Measurements from ENCODE around the gene RAB11FIP3. TPM values are rescaled to one million over a fixed set of nuclear protein-coding genes. Genes with fewer than 3 reads are reported as not detected.

Gene RAB11FIP3
- total RNA-seq, 1 donor from 2014 or later, result 17.2 TPM

DNA sequence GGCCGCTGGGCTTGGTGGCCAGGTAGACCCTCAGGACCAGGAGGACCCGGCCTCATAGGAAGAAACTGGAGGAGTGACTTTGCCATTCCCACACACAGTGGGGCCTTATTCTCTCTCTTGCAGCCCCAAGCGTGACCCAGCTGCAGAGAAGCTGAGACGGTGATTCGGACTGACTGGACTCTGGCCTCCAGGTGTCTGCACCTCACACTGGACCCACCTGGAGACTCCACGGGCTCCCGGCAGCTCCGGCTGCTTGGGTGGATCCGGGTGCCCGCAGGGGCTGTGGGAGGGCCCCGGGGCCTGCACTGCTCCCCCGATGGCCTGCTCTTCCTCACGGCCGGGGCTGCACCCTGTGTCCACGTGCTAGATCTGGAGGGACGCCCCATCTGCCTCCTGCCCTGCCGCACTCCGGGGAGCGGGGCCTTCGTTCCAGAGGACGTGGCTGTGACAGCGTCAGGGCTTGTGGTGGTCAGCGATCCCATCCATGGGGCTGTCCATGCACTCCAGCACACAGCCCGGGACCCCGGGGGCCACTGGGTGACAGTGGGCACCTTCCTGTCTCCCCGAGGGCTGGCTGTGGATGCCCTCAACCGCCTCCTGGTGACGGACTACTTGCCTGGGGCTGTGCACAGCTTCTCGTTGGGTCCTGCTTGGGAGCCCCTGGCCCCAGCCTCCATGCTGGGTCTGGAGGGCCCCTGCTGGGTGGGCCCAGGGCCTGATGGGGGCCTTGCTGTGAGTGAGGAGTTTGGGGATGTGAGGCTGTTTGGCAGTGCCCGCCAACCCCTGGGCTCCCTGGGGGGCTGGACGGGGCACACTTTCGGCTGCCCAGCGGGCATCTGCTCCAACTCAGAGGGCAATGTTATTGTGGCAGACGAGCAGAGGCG is 142.2 kb downstream of the RAB11FIP3 start:
- DNase-seq, result no peak

DNA sequence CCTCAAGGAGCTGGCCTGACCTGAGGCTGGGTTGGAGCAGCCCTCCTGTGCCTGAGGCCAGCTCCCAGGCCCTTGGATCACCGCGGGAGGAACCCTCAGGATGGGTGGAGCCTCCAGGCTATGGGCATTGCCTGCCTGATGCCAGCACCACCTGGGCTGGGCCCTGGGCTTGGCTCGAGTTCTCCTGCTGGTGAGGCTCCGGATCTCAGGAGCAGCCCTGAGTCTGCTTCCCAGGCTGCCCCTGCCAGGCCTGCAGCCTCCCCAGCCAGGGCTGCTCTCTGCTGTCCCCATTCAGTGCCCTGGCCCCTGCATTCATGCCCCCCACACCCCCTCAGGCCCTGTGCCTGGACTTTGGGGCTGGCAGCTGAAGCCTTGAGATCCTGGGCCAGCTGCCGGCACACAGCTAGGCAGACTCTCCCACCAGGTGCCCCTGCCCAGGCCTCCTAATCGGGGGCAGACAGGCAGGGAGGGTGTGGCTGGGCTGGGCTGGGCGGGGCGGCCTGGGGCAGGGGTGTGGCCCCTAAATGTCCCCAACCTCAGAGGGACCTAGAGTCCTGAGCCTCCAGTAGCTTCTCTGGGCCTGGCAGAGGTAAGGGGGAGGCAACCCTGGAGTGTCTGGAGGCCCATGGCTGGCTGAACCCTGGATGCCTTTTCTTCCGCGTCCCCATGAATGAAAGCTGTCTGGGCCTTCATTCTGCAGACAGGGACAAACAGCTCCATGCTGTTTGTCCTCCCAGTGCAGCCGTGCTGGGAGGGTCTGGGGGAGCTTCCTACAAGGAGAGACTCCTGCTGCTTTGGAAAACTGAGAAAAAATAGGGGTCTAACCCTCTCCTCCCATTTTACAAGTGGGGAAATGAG is 143.2 kb downstream of the RAB11FIP3 start:
- DNase-seq, result no peak

DNA sequence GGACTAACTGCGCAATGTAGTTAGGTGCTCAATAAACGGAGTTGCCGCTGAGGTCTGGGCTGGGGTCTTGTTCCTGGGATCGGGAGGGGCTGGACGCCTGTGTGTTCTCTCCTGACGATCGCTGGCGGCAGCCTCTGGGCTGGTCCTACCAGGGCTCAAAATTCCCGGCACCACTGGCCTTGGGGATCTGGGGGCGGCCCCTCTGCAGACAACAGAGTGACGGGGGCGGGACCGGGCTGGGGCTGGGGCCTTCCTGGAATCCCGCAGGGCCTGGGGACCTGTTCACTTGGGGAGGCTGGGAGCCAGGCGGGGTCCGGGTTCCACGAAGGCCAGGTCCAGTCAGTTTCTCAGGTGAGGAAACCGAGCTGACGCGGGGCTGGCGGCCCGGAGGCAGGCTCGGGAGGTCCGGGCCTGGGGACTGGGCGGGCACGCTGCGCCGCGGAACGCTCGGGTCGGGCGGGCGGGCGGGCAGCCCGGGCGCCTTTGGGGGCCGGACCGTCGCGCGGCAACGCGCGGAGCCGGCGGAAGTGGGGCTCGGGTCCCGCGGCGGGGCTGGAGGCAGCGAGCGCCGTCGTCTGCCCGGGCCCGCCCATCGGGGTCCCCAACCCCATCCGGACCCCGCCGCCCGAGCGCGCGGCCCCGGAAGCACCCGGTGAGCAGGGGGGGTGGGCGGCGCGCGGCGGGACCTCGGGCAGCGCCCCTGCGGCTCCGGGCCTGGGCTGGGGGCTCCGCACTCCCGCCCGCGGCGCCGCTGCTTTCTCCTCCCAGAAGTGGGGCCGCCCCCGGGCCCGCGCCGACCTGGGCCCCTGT is 144.2 kb downstream of the RAB11FIP3 start, which contains the start of gene PIGQ:
Gene PIGQ, plus strand, starts transcription at position 524 of the 810 bp plus-strand sequence. CDS start 4,107 bp downstream, outside the sequence.
- peak; percentile 36 for DNase-seq

Small RNA genes lying within 50 kb of the gene (small RNA-seq; reads per million reads assigned to genes)
- 0.47 reads per million, percentile 58 among the genes with 10 or more reads in this experiment for gene MIR3176 (ENCODE audit: low replicate concordance)
- not detected for gene MIR5587 (ENCODE audit: low replicate concordance)
- not detected for gene RF00019 (ENCODE audit: low replicate concordance)
- gene Z98883.1 (ENCODE audit: low replicate concordance), result not detected

Other genes with a start within 250 kb of the RAB11FIP3 start
- gene HBA1, start 249.0 kb upstream of the RAB11FIP3 start, total RNA-seq, result 3,010 TPM
- gene HBQ1, start 245.2 kb upstream of the RAB11FIP3 start, total RNA-seq, result 2.2 TPM
- gene LUC7L, start 196.2 kb upstream of the RAB11FIP3 start, total RNA-seq, result 71.7 TPM
- gene FAM234A, start 190.8 kb upstream of the RAB11FIP3 start, total RNA-seq, result 37.1 TPM
- gene RGS11, start 149.7 kb upstream of the RAB11FIP3 start, total RNA-seq, result 2.4 TPM
- 0.99 TPM for gene ARHGDIG, start 145.1 kb upstream of the RAB11FIP3 start, total RNA-seq
- 1.1 TPM for gene PDIA2, start 142.5 kb upstream of the RAB11FIP3 start, total RNA-seq
- 13.3 TPM for gene AXIN1, start 72.9 kb upstream of the RAB11FIP3 start, total RNA-seq
- gene MRPL28, start 55.1 kb upstream of the RAB11FIP3 start, total RNA-seq, result 20.9 TPM
- 10.6 TPM for gene PGAP6, start 43.7 kb upstream of the RAB11FIP3 start, total RNA-seq
- gene NME4, start 28.4 kb upstream of the RAB11FIP3 start, total RNA-seq, result 26.4 TPM
- gene DECR2, start 23.8 kb upstream of the RAB11FIP3 start, total RNA-seq, result 7.2 TPM
- gene CAPN15, start 102.1 kb downstream of the RAB11FIP3 start, total RNA-seq, result 10.2 TPM
- not detected for gene PRR35, start 134.7 kb downstream of the RAB11FIP3 start, total RNA-seq
- gene NHLRC4, start 141.4 kb downstream of the RAB11FIP3 start, total RNA-seq, result 0.59 TPM
- 10.4 TPM for gene PIGQ, start 144.3 kb downstream of the RAB11FIP3 start, total RNA-seq
- gene RAB40C, start 164.4 kb downstream of the RAB11FIP3 start, total RNA-seq, result 14.8 TPM
- gene WFIKKN1, start 205.3 kb downstream of the RAB11FIP3 start, total RNA-seq, result 0.20 TPM
- 22.9 TPM for gene METTL26, start 210.7 kb downstream of the RAB11FIP3 start, total RNA-seq
- gene MCRIP2, start 216.2 kb downstream of the RAB11FIP3 start, total RNA-seq, result 6.9 TPM
- 15.1 TPM for gene WDR90, start 223.7 kb downstream of the RAB11FIP3 start, total RNA-seq
- 26.4 TPM for gene RHOT2, start 242.5 kb downstream of the RAB11FIP3 start, total RNA-seq